Fibroblast of lung (primary cell): Measurements from ENCODE around the gene PSME3IP1. TPM values are rescaled to one million over a fixed set of nuclear protein-coding genes. Genes with fewer than 3 reads are reported as not detected.

ENCODE experiments used
- DNase-seq, 2 donors: peaks; one replicate each; pipeline versions ENCODE4 v3.0.0 to v3.0.0-alpha.2; 2010; ENCODE audit warnings: low read depth in 2 of 2
- H2AFZ ChIP-seq: 2 replicates; pipeline ENCODE4 v1.5.1; 2012; ENCODE audit warnings: low read length, control low read depth, inconsistent platforms
- H3K27ac ChIP-seq: 2 replicates; pipeline ENCODE4 v1.5.1; 2011; ENCODE audit warnings: low read length, control low read depth; ENCODE audit not compliant: insufficient read depth
- H3K27me3 ChIP-seq: 2 replicates; pipeline ENCODE4 v1.5.1; 2011; ENCODE audit warnings: mild to moderate bottlenecking, low read length; ENCODE audit not compliant: control insufficient read depth, insufficient read depth
- H3K36me3 ChIP-seq: 2 replicates; pipeline ENCODE4 v1.5.1; 2011; ENCODE audit warnings: low read length; ENCODE audit not compliant: control insufficient read depth, insufficient read depth
- H3K4me1 ChIP-seq: 2 replicates; pipeline ENCODE4 v1.5.1; 2011; ENCODE audit warnings: low read length; ENCODE audit not compliant: control insufficient read depth, insufficient read depth; ENCODE audit errors: extremely low read depth
- H3K4me2 ChIP-seq: 2 replicates; pipeline ENCODE4 v1.5.1; 2011; ENCODE audit warnings: low read length, control low read depth; ENCODE audit not compliant: insufficient read depth; ENCODE audit errors: extremely low read depth
- H3K4me3 ChIP-seq, 4 experiments: fragments of 200-600 bp in 1 of 4; sonication (generic) in 1 of 4; replicated peaks in 1 of 4; 2 replicates each; pipeline ENCODE4 v1.5.1; 2011 to 2016; ENCODE audit warnings: low read length in 4 of 4, low read depth in 3 of 4, mild to moderate bottlenecking in 3 of 4, control low read depth in 2 of 4, inconsistent platforms in 1 of 4, mixed read lengths in 1 of 4; ENCODE audit not compliant: insufficient read depth in 1 of 4; ENCODE audit errors: control extremely low read depth in 1 of 4
- H3K79me2 ChIP-seq: 2 replicates; pipeline ENCODE4 v1.5.1; 2012; ENCODE audit warnings: mild to moderate bottlenecking, low read length, inconsistent platforms; ENCODE audit not compliant: control insufficient read depth, insufficient read depth
- H3K9ac ChIP-seq: 2 replicates; pipeline ENCODE4 v1.5.1; 2011; ENCODE audit warnings: mild to moderate bottlenecking, low read length, control low read depth; ENCODE audit not compliant: insufficient read depth
- H3K9me3 ChIP-seq: 2 replicates; pipeline ENCODE4 v1.5.1; 2012; ENCODE audit warnings: low read depth, low read length; ENCODE audit not compliant: control insufficient read depth, insufficient read depth
- H4K20me1 ChIP-seq: 2 replicates; pipeline ENCODE4 v1.5.1; 2011; ENCODE audit warnings: low read length; ENCODE audit not compliant: control insufficient read depth, insufficient read depth; ENCODE audit errors: extremely low read depth
- CTCF ChIP-seq, 2 donors: IDR thresholded peaks in 1 of 2; conservative IDR thresholded peaks in 1 of 2; 1 replicate in 1 of 2; 2 replicates in 1 of 2; pipeline ENCODE4 v1.5.1; 2011 to 2012; ENCODE audit warnings: low read length in 2 of 2, control low read depth in 1 of 2, inconsistent platforms in 1 of 2, low read depth in 1 of 2, mild to moderate bottlenecking in 1 of 2
- EZH2 ChIP-seq: IDR thresholded peaks from 2 replicates; pipeline ENCODE4 v1.5.1; 2012; ENCODE audit warnings: low read length, control low read depth, mild to moderate bottlenecking; ENCODE audit errors: missing control alignments
- polyA plus RNA-seq, 2 donors: library from polyadenylated mRNA; depleted of rRNA in 1 of 2; stranded (reverse) in 1 of 2; unstranded in 1 of 2; fragments of >200 nt; gene quantifications; 2 replicates each; pipeline ENCODE4 v1.2.1, GENCODE V29; 2011 to 2012; ENCODE audit warnings: missing spikeins in 1 of 2
- total RNA-seq: library from RNA; depleted of rRNA; stranded (reverse); fragments of >200 nt; gene quantifications from 2 replicates; pipeline ENCODE4 v1.2.1, GENCODE V29; 2014

PSME3IP1 gene
- total and polyA plus RNA-seq, 2 donors (not counting 1 experiment from before 2014, with no cell fraction given): 55.5 to 64.6 TPM

- Histone ChIP-seq H3K4me2 (no peak overlapping the region), H4K20me1 (no peaks in the 10 kb centered on the region), H3K9ac (no peak overlapping the region), H3K4me1 (no peaks in the 10 kb centered on the region), H3K27ac (no peak overlapping the region), H3K27me3 (no peaks in the 10 kb centered on the region), H3K9me3 (no peaks in the 10 kb centered on the region), H3K4me3 (no peak overlapping the region), H3K79me2 (peaks cover 62% of the 10 kb centered on the region), H2AFZ (no peak overlapping the region), H3K36me3 (no peaks in the 10 kb centered on the region)
- DNase-seq: no peak
- TF ChIP-seq EZH2: no peak
- no peak for TF ChIP-seq CTCF (conservative IDR thresholded peaks at IDR 0.05 in 1 of 2, IDR thresholded peaks at IDR 0.05 in 1 of 2; ENCODE audit: low read depth in 1 of 2, low read length in 2 of 2)
Observed at GRCh38 chr16:57184113-57184512, 1.7 kb downstream of the PSME3IP1 start.

DNA sequence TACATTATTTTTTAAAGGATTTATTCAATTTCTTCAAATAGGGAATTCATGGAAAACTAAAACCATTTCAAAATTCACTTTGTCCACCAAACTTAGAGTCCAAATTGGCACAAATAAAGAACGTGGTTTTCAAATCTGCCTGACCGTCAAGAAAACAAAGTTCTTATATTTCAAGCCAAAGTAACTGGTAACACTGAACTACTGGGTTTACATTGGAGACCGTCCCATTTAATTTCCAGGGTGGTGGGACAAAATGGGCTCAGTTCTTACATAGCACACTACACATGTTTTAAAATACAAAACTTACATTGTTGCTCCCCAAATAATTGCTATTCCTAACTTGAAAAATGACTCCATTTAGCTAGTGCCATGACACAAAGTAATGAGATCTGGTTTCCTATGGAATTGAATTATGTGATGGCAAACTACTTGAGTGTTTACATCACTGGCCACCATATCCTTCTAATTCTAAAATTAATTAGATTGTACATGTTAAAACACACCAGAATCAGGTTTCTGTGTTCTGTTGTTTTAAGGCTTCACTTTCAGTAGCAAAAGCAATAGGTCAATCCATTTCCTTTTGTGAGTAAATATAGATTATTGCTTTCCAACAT, 6.5 kb downstream of the PSME3IP1 start:
- H3K4me3 ChIP-seq: no peak overlapping the region
- no peak for DNase-seq
- no peak overlapping the region for H3K27ac ChIP-seq
- H3K36me3 ChIP-seq: no peaks in the 10 kb centered on the region
- H3K9me3 ChIP-seq: no peaks in the 10 kb centered on the region
- no peak overlapping the region for H2AFZ ChIP-seq
- TF ChIP-seq EZH2 (no peak), CTCF (conservative IDR thresholded peaks at IDR 0.05 in 1 of 2, IDR thresholded peaks at IDR 0.05 in 1 of 2; ENCODE audit: low read depth in 1 of 2, low read length in 2 of 2) (no peak)
- no peaks in the 10 kb centered on the region for H3K27me3 ChIP-seq
- no peak overlapping the region for H3K9ac ChIP-seq
- peaks cover 25% of the 10 kb centered on the region for H3K79me2 ChIP-seq
- H4K20me1 ChIP-seq: no peaks in the 10 kb centered on the region
- H3K4me1 ChIP-seq: no peaks in the 10 kb centered on the region
- H3K4me2 ChIP-seq: peak overlapping the region; percentile 8

GRCh38 chr16:57178793-57179212, 7.0 kb downstream of the PSME3IP1 start:
- no peak overlapping the region for H3K4me2 ChIP-seq

More at GRCh38 chr16:57178793-57179212, 7.0 kb downstream of the PSME3IP1 start:
- Histone ChIP-seq H3K79me2 (peaks cover 21% of the 10 kb centered on the region), H4K20me1 (no peaks in the 10 kb centered on the region), H3K9ac (no peak overlapping the region), H2AFZ (no peak overlapping the region), H3K36me3 (no peaks in the 10 kb centered on the region), H3K4me1 (no peaks in the 10 kb centered on the region), H3K27ac (no peak overlapping the region), H3K4me3 (no peak overlapping the region), H3K9me3 (no peaks in the 10 kb centered on the region), H3K27me3 (no peaks in the 10 kb centered on the region)
- no peak for TF ChIP-seq EZH2
- no peak for TF ChIP-seq CTCF (conservative IDR thresholded peaks at IDR 0.05 in 1 of 2, IDR thresholded peaks at IDR 0.05 in 1 of 2; ENCODE audit: low read depth in 1 of 2, low read length in 2 of 2)
- DNase-seq: no peak
